Liver (tissue), 2 donors: ENCODE results near the gene SBK2.

Experiments
- JUND ChIP-seq, 2 donors: IDR thresholded peaks; 2 replicates each; pipeline ENCODE4 v1.6.1; 2016; ENCODE audit warnings: antibody characterized with exemption in 2 of 2
- TAF1 ChIP-seq: conservative IDR thresholded peaks from 2 replicates; pipeline ENCODE4 v1.6.1; 2016; ENCODE audit warnings: antibody characterized with exemption, mild to moderate bottlenecking
- donor health status: healthy.

DNA sequence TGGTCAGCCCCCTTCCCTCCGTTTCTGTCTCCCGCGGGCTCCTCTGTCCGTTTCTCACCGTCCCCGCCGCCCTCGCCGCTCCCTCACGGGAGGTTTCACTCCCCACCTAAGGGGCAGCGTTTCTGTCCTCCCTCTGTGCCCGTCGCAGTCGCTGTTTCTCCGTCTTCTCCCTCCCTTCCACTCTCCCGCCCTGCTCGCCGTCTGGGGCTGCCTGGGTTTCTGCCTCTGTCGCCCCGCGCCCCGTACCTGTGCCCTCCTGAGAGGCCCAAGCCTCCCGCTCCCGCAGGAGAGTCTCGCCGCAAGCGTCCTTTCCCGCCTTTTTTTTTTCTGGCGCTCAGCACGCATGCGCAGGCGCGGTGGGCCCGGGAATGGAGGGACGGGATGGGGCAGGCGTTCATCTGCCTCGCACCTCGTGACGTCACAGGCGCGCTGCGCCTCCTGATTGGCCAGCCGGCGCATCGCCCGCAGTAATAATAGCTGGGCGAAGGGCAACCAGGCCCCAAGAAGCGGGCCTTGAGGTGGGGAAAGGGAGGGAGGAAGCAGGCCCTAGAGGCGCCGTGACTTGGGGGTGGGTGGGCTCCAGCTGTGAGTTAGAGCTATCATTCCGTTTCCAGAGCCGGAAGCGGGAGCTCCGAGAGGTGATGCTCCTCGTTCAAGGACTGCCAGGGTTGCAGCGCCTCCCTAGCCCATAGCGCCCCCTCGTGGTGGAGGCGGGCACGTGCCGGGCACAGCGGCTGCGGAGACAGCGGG is 33.3 kb downstream of the SBK2 start:
- TF ChIP-seq TAF1 (no peak), JUND (IDR thresholded peaks at IDR 0.05) (no peak)
